ENCODE results near the gene TRIM16. TPM values are rescaled to one million over a fixed set of nuclear protein-coding genes. Genes with fewer than 3 reads are reported as not detected.
"Not testable (repeated sequence)": the region's sequence is repeated elsewhere in the genome, so short reads cannot be mapped to it uniquely, and the experiment has no call there.

TRIM16 gene
- total RNA-seq, 2 experiments from 2014 or later: 13.9 to 17.8 TPM

GRCh38 chr17:15649861-15650421, 34.2 kb downstream of the TRIM16 start:
- Mint-ChIP-seq H3K9me3 (no peaks in the 10 kb centered on the region), H3K27me3 (no peaks in the 10 kb centered on the region), H3K4me3 (no peak overlapping the region), H3K27ac (no peak overlapping the region), H3K36me3 (ENCODE audit: low read depth) (peaks cover 1% of the 10 kb centered on the region), H3K4me1 (ENCODE audit: low read depth) (peaks cover 11% of the 10 kb centered on the region)
- POLR2A ChIA-PET: interaction anchor here (0.6 kb wide), 1 partner anchor 675 kb away, joined by 3 read pairs; no protein-coding TSS in a partner anchor
- DNase-seq: no peak
- no peak for TF ChIP-seq CTCF (IDR thresholded peaks at IDR 0.05)
- intact Hi-C loops (cut with micrococcal nuclease): no loop called here
- no peak for ATAC-seq
- CTCF ChIA-PET: no interaction called here

- Mint-ChIP-seq H3K4me3 (no peak overlapping the region), H3K27me3 (no peaks in the 10 kb centered on the region), H3K27ac (no peak overlapping the region), H3K9me3 (no peaks in the 10 kb centered on the region), H3K4me1 (ENCODE audit: low read depth) (peaks cover 11% of the 10 kb centered on the region), H3K36me3 (ENCODE audit: low read depth) (peaks cover 1% of the 10 kb centered on the region)
- DNase-seq (no peak), ATAC-seq (no peak)
- intact Hi-C loops (cut with micrococcal nuclease): no loop called here
- ChIA-PET CTCF (no interaction called here), POLR2A (interaction anchor here (0.6 kb wide), 1 partner anchor 252 kb away, joined by 3 read pairs; no protein-coding TSS in a partner anchor)
- no peak for TF ChIP-seq CTCF (IDR thresholded peaks at IDR 0.05)
Measured at GRCh38 chr17:15648386-15648785, 35.7 kb downstream of the TRIM16 start.

- H3K4me1 Mint-ChIP-seq (ENCODE audit: low read depth); H3K9me3 Mint-ChIP-seq; H3K27me3 Mint-ChIP-seq; ATAC-seq; H3K4me3 Mint-ChIP-seq; H3K27ac Mint-ChIP-seq; intact Hi-C loops (cut with micrococcal nuclease); H3K36me3 Mint-ChIP-seq (ENCODE audit: low read depth); DNase-seq: not testable (repeated sequence)
- ChIA-PET CTCF (interaction anchor here (0.6 kb wide), 1 partner anchor 656 kb away, joined by 3 read pairs; no protein-coding TSS in a partner anchor), POLR2A (interaction anchor here (0.6 kb wide), 1 partner anchor 448 kb away, joined by 3 read pairs; no protein-coding TSS in a partner anchor)
Measured at GRCh38 chr17:15645942-15646312, 38.2 kb downstream of the TRIM16 start.

GRCh38 chr17:15645099-15645941, 38.8 kb downstream of the TRIM16 start:
- H3K27ac Mint-ChIP-seq; H3K4me1 Mint-ChIP-seq (ENCODE audit: low read depth); H3K9me3 Mint-ChIP-seq; ATAC-seq; H3K4me3 Mint-ChIP-seq; DNase-seq; H3K36me3 Mint-ChIP-seq (ENCODE audit: low read depth); intact Hi-C loops (cut with micrococcal nuclease); H3K27me3 Mint-ChIP-seq: not testable (repeated sequence)
- POLR2A ChIA-PET: interaction anchor here (0.6 kb wide), 1 partner anchor 448 kb away, joined by 3 read pairs; no protein-coding TSS in a partner anchor
- CTCF ChIA-PET: interaction anchor here (0.6 kb wide), 1 partner anchor 656 kb away, joined by 3 read pairs; no protein-coding TSS in a partner anchor

GRCh38 chr17:15642505-15643251, 41.4 kb downstream of the TRIM16 start:
- CTCF ChIA-PET; H3K27me3 Mint-ChIP-seq; DNase-seq; H3K36me3 Mint-ChIP-seq (ENCODE audit: low read depth); H3K4me1 Mint-ChIP-seq (ENCODE audit: low read depth); H3K9me3 Mint-ChIP-seq; POLR2A ChIA-PET; H3K27ac Mint-ChIP-seq; H3K4me3 Mint-ChIP-seq; ATAC-seq; intact Hi-C loops (cut with micrococcal nuclease): not testable (repeated sequence)

GRCh38 chr17:15642014-15642413, 42.1 kb downstream of the TRIM16 start:
- H3K4me3 Mint-ChIP-seq; intact Hi-C loops (cut with micrococcal nuclease); H3K4me1 Mint-ChIP-seq (ENCODE audit: low read depth); H3K27me3 Mint-ChIP-seq; POLR2A ChIA-PET; CTCF ChIA-PET; H3K36me3 Mint-ChIP-seq (ENCODE audit: low read depth); H3K9me3 Mint-ChIP-seq; ATAC-seq; H3K27ac Mint-ChIP-seq; DNase-seq: not testable (repeated sequence)

- ATAC-seq: not testable (repeated sequence)
Measured at GRCh38 chr17:15630930-15631453, 53.1 kb downstream of the TRIM16 start.

GRCh38 chr17:15629991-15630390, 54.1 kb downstream of the TRIM16 start:
- ATAC-seq, POLR2A ChIA-PET: not testable (repeated sequence)

More at GRCh38 chr17:15630930-15631453, 53.1 kb downstream of the TRIM16 start:
- H3K27ac Mint-ChIP-seq; H3K36me3 Mint-ChIP-seq (ENCODE audit: low read depth); H3K27me3 Mint-ChIP-seq; intact Hi-C loops (cut with micrococcal nuclease); H3K4me1 Mint-ChIP-seq (ENCODE audit: low read depth); DNase-seq; H3K4me3 Mint-ChIP-seq; CTCF ChIA-PET; POLR2A ChIA-PET; H3K9me3 Mint-ChIP-seq: not testable (repeated sequence)

GRCh38 chr17:15623661-15624209, 60.4 kb downstream of the TRIM16 start:
- H3K36me3 Mint-ChIP-seq (ENCODE audit: low read depth); DNase-seq; ATAC-seq; intact Hi-C loops (cut with micrococcal nuclease); H3K9me3 Mint-ChIP-seq; POLR2A ChIA-PET; H3K4me3 Mint-ChIP-seq; H3K4me1 Mint-ChIP-seq (ENCODE audit: low read depth); H3K27ac Mint-ChIP-seq; H3K27me3 Mint-ChIP-seq; CTCF ChIA-PET: not testable (repeated sequence)

More at GRCh38 chr17:15629991-15630390, 54.1 kb downstream of the TRIM16 start:
- H3K27ac Mint-ChIP-seq; H3K9me3 Mint-ChIP-seq; DNase-seq; H3K36me3 Mint-ChIP-seq (ENCODE audit: low read depth); intact Hi-C loops (cut with micrococcal nuclease); H3K4me1 Mint-ChIP-seq (ENCODE audit: low read depth); H3K27me3 Mint-ChIP-seq; CTCF ChIA-PET; H3K4me3 Mint-ChIP-seq: not testable (repeated sequence)

Data from activated CD8-positive, alpha-beta T cell treated with anti-CD3 and anti-CD28 coated beads for 36 hours (primary cell).